ENCODE data around the gene ARHGEF12. TPM values are rescaled to one million over a fixed set of nuclear protein-coding genes. Genes with fewer than 3 reads are reported as not detected.

The ARHGEF12 gene
- total RNA-seq, 1 donor from 2014 or later: 134 TPM

DNA sequence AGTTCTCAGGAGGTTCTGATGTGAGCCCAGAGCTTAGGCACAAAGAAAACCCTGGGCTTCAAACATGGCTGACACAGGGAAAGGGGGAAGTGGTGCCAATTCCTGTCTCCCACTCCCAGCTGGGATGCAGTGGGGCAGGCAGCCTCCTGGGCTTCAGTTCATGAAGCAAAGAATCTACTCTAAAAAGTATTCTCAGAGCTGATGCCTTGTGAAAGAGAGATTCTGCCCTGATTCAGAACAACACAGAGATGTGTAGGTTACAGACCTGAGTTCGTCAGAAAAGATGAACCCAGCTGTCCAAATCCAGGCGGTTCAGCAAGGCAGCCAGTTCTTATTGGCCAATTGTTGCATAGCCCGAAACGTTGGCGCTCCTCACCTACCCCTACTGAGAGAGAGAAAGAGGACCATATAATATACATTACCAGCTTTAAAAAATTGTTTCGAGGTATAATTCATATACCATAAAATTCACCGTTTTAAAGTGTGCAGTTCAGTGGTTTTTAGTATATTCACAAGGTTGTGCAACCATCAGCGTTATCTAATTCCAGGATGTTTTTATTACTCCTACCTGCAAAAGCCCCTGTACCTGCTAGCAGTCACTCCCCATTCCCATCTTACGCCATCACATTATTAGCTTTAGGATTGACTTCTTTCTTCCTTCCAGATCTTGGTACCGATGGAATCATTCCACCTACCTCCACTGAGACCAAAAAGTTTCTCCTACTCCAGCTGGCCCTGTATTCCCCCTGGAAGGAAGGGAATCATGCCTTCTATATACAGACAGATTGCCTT is 18.3 kb upstream of the ARHGEF12 start:
- DNase-seq (ENCODE audit: low read depth in 2 of 2): no peak

DNA sequence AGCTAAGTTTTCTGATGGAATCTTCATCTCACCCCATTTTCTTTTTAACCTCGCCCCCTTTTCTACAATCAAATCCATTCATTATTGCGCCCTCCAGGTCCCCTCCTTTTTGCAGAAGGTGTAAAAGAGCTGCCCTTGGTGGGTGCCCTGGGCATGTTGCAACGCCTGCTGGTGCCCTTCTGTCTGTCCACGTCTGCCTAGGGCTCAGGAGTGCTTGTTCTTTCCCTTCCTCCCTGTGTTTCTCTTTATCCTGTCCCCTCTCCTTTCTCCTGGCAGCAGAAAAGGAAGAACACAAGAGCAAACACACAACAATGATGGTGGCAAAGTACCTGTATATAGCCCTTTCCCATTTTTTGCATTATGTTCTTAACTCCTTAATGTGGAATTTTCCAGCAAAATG is 17.3 kb upstream of the ARHGEF12 start:
- no peak for DNase-seq (ENCODE audit: low read depth in 2 of 2)

DNA sequence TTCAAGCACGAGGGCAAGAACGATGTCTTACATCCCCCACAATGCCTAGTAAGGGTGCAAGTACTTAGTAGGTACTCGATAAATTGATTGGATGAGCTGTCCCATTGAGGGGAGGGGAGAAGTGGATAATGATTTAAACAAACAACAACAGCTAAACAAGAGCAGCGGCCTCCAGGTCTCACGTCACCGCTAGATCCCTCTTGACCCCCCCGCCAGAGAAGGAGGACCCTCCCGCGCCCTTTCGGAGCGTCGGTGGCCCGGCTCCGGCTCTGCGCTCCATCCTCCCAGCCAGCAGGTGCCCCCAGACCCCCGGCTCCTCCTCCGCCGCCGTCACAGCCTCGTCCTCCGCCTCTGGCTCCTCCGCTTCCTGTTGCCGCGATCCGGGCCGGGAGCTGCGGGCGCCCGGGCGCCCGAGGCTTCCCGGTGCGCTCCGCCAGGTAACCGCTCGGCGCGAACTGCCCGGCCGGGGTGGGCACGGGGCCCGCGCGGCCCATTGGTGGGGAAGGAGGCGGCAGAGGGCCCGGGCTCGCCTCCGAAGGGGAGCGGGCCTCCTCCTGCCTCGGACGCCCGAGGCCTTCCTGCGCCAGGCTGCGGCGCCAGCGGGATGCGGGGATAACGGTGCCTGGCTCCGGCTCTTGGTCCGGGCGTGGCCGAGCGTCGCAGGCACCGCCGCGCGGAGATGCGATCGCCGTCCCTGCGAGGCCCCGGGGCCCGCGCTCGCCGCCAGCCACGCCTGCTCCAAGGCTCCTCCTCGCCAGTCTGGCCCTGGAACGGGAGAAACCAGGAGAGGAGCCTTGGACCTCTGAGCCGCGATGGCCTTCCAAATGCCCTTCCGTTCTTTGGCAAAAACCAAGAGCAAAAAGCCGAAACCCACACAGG is 11.0 kb upstream of the ARHGEF12 start, which contains the start of gene TLCD5:
Gene TLCD5, plus strand, starts transcription at position 368 of the 879 bp plus-strand sequence. CDS start 2,143 bp downstream, outside the sequence.
- DNase-seq (ENCODE audit: low read depth in 2 of 2): peak; percentile 72 to 78

DNA sequence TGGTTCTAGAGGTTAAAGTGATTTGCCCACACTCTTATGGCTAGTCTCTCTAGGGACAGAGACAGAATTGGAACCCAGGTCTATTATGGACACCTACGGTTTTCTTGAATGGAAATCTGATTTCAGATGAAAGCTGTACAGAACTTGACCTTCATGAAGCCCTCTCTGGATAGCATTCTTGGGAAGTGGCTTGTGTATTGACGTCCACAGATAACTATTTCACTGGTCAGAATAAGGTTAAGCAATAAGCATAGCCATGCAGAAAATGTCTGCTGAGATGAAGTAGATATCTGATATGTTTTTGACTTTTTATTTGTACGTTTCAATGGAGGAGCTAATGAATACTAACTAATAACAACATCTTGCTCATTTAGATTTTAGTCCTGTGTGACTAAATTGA is 10.0 kb upstream of the ARHGEF12 start:
- no peak for DNase-seq (ENCODE audit: low read depth in 2 of 2)

DNA sequence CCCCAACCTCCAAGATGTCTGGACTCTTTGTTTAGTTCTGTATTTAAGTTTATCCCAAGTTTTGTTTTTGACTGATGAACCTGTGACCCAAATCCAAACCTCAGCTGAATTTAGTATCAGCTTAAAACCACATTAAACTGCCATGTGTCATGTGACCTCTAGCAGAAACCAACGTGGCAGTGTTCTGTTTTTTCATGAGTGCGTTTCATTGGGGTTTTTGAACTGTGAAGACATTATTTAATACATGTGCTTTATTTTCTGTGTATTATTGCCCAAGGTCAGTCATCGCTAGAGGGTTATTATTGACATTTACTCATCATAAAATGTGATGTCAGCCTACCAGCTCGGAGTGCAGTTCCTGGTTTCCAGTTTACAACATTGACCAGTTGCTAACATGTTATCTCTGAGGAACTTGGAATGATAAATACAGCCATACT is 9.3 kb upstream of the ARHGEF12 start:
- no peak for DNase-seq (ENCODE audit: low read depth in 2 of 2)

DNA sequence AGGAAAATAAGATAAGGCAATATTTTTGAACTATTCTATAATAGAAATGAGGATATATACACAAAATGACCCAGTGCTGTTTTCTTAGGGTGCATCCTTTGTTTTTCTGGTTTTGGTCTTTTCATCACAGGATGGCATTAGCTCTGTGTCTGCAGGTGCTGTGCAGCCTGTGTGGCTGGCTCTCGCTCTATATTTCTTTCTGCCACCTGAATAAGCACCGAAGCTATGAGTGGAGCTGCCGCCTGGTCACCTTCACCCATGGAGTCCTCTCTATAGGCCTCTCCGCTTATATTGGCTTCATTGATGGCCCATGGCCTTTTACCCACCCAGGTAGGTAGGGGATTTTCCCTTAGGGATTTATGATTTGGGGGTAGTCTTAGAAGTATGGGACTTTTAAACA is 8.9 kb upstream of the ARHGEF12 start:
- DNase-seq (ENCODE audit: low read depth in 2 of 2): no peak

DNA sequence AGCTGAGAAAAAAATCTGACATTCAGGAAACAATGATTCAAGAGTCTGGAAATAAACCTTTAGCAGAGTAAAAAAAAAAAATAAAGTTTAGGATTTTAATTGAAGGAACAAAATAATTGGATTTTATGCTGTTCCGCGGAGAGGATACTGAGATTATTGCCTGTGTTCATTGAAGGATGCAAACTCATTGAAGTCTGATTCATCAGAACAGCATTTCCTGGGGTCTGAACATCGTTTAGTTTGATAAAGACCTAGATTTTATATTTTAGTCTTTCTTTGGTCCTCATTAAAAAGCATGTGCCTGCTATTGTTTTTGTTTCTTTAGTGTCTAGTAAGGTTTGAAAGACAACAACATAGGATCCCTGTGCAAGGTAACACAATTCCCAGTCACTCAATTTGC is 6.7 kb upstream of the ARHGEF12 start:
- peak in 1 of 2 donors; percentile 20 for DNase-seq (ENCODE audit: low read depth in 2 of 2)

DNA sequence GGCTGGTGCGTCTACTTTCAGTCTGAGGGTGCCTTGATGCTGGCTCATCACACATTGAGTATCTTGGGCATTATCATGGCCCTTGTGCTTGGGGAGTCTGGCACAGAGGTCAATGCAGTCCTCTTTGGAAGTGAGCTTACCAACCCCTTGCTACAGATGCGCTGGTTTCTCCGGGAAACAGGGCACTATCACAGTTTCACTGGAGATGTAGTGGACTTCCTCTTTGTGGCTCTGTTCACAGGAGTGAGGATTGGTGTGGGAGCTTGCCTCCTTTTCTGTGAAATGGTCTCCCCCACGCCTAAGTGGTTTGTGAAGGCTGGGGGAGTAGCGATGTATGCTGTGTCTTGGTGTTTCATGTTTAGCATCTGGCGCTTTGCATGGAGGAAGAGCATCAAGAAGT is 6.2 kb upstream of the ARHGEF12 start:
- no peak for DNase-seq (ENCODE audit: low read depth in 2 of 2)

DNA sequence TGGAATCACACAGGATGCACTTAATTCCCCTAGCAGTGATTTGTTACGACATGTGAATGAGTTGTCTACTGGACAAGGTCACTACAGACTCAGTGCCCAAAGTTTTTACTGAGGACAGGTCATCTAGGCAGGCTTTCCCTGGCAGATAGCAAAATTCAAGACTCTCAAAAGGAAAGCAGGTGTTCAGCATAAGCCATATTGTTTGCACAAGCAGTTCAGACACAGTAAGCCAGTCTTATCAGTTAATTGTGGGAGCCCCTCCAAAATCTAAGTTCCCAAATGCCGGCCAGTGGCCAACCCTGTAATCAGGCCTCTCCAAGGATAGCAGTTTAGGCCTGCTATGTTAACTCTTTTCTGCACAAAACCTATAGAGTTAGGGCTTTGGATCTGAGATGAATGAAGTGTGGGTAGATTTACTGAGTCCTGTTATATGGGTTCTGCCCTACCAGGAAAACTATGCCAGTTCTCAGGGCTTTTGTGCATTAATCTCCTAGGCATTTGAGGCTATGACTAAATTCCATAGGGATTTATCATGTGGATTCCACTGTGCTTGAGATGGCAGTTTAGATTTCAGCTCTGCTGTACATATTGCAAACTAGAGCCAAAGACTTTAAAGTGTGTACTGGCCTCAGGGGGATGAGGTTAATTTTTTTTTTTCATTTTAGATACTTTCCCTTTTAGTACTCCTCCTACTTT is 4.8 kb upstream of the ARHGEF12 start:
- peak in 1 of 2 donors; percentile 48 for DNase-seq (ENCODE audit: low read depth in 2 of 2)

DNA sequence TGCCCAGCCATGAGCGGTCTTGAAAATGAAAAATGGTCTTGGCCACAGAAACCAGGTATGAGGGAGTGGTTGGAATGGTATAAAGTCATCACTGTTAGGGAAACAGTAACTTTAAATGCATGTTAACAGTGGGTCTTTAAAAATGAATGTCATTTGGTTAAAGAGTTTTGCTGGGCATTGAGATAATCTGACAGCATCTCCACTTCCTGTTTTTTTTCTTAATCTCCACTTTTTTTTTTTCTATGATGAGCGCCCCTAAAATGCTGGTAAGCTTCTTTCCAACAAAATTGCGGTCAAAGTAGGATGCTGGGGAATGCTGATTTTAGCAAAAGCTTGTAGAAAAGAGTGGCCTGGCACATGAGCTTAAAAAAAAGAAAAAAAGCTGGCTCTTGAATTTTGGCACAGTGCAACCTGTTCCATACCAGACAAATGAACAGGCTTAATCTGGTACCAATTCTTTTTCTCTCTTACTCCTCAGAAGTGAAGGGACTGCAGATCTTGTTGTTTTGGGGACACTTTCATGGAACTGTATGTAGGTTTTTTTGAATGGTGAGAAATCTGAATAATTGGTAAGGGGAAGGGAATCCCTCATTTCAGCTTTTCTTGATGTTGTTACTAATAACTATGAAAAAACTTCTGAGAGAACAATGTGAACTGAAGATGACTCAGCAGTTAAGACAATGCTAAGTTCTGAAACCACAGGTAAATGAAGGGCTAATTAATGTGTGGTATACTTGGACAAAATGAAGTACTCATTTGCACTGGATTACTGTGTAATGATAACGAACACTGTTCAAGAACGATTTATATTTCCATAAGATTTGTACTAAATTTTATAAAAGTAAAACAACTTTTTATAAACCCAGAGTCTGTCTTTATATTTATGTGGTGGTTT is 3.1 kb upstream of the ARHGEF12 start:
- peak in 1 of 2 donors; percentile 42 for DNase-seq (ENCODE audit: low read depth in 2 of 2)

DNA sequence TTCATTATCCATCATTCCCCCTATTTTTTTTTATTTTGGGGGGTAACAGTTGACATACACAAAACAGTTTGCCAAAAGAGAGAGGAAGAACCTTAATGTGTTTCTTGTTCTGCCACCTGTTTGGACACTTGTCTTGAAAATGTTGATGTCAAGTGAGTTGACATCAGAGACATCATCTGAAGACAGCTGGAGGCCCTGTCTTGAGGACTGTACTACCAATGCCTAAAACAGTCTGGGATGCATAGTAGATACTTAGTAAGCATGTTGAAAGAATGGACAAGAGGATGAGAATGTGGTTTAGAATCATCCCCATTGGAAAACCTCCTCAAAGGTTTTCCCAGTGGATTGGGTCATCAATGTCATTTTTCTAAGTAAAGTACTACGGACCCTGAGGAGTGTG is 2.4 kb upstream of the ARHGEF12 start:
- DNase-seq (ENCODE audit: low read depth in 2 of 2): no peak

DNA sequence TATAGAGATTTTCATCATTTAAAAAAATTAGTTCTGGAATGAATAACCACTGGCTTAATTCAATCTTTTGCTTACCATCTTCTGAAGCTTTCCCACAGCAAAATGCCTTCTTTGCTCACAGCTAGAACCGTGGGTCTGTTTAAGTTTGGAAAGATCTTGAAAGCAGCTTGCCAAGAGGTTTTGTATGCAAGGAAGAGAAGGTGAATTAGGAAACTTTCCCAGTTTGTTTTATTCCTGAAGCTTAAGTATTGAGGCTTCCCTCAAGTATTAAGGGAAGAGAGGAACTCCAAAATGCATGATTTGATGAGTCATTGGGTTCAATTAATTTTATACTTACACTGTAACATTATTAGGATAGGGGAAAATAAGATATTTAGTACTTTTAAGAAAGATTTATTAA is 1.9 kb upstream of the ARHGEF12 start:
- DNase-seq (ENCODE audit: low read depth in 2 of 2): no peak

DNA sequence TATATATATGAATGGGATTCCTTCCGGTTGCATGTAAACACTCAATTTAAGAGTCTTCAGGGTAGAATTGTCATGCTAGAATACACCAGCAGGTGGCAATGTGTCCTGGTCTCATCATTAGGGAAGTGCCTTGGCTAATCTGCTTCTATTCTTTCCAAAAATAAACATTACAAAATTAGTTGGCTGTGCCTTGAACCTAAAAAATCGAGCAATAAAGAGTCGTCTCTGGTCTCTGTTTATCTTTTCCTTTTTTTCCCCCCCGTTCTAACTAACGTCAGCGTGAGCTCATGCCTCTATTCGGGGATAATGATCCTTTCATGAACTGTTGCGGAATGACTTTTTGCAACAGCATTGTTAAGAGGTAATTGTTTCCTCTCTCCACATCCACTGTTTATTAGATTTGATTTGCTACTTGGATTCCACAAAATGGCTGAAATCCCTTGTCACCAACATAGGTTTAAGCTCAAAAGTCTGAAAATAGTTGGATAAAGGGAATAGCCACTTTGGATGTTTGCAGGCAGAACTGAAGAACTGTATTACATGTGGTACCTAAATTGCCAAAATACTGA is 1.2 kb upstream of the ARHGEF12 start:
- peak; percentile 85 to 92 for DNase-seq (ENCODE audit: low read depth in 2 of 2)

DNA sequence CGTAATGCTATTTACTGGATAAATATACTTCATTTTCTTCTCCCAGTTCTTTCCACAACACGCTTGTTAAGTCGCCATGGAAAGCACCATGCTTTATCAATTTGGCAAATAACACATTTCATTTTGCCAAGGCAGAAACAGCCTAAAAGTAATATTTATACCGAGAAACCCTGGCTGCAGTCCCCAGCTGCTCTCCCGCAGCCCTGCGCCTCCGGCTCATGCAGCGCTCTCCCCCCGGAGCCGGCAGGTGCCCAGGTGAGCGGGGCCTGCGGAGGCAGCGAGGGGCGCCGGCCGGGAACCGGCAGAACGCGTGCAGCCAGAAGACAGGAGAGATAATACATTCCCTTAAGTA is 681 bp upstream of the ARHGEF12 start:
- peak; percentile 27 to 67 for DNase-seq (ENCODE audit: low read depth in 2 of 2)

DNA sequence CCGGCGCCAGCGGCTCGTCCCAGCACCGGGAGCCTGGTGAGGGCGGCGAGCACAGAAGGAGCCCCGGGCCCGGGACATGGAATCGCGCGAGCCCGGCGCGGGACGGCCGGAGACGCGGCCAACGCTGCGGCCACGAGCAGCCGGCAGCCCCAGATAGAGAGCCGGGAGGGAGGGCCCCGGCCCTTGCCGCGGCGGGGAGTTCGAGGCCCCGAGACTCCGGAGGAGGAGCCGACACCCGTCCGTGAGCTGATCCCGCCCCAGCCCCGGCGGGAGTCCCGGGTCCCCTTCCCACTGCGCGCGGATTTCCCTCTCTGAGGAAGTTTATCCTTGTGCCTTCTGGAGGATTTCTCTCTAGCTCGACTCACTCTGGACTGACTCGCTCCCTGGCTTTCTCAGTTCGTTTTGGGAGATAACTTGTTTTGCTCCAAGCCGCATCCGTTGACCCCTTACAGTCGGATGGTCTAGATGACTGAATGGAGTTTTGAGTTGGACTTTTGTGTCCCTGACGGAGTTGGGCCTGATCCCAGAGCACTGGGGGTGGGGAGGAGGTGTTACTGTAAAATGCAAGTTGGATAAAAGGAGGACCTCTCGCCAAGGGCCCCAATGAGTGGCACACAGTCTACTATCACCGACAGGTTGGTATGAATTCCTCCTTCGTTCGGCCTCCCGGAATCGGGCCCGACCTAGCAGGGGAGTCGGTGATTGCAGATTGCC is 585 bp downstream of the ARHGEF12 start:
- peak; percentile 43 to 53 for DNase-seq (ENCODE audit: low read depth in 2 of 2)

DNA sequence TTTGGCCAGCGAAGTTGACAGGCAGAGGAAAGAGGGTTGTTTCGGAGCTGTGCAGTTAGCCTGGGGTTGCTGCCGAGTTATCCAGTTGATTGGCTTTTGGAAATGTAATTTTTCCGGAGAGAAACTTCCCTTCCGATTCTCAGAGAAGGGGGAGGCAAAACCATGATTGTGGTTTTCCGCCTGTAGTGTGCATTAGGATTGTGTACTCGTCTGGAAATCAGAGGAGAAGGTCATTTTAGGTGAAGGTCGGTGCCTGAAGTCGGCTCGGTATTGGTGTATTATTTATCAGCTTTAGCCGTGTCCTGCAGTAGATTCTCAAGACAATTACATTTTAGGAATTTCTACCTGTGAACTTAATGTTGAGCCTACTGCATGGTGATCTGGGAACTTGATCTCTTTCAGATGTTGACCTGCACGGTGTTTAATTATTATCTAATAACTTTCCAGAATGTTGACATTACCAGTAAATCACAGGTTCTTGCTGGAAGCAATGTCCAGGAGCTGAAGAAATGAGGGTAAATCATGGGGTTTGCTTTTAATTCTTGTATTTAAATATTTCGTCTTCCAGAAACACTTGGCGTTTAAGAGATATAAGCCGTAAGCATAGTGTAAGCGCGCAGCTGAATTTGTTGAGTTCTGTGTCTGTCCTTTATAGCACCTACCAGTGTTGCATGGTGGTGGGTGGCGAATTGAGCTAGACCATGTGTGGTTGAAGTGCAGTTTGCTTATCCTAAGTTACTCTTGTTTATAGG is 1.3 kb downstream of the ARHGEF12 start:
- DNase-seq (ENCODE audit: low read depth in 2 of 2): peak; percentile 50 to 61

DNA sequence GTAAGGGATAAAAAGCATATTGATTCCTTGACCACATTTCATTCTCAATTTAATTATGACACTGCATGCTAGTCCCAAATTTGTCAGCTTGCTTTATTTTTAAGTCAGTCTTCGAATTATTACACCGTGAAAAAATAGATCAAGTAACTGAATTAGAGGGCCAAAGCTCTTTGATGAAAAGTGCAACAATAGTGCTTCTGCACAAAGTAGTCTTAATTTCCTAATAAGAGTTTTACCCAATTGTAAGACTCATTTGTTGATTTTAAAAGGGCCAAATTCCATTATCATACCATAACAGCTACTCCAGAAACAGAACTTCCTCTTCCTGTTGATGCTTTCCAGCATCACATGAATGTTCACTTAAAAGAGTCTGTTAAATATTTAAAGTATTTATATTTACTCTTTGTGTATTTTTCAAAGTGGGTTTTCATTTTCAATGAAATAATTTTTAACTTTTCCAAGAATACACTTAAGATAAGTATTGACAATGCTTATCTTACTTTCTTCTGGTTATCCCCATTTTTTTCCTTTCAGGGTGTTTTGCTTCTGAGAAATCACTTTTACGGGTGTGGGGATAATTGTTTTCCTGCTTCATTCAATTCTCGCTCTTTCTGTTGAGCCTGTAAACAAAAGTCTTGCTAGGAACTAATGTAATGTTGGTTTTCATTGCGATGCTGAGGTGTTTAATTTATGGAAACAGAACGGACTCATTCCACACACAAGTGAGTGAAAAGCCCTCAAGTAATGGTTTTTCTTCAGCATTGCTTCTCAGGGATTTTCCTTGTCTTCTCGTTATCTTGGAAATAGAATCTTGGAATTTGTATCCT is 2.1 kb downstream of the ARHGEF12 start:
- peak; percentile 40 to 63 for DNase-seq (ENCODE audit: low read depth in 2 of 2)

DNA sequence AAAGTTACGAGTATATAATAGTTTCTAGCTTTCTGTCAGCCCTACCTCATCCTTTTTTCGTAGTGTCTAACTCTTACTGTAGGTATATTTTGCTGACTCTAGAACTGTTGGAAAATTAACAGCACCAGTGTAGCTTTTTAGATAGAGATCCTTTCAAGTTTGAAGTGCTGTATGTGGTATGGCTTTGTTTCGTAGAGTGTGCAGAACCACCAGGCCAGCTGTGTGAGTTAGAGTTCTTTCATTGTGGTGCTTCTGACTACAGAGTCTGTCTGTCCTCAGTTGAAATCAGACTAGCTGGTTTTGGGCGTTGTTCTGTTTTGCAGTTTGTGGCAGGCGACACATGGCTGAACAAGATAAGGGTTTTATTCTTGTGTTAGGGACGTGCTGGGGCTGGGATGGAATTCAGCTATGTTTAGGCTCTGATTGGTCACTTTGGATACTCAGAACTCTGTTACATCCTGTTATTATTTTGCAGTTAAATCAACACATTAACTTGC is 3.2 kb downstream of the ARHGEF12 start:
- peak; percentile 49 to 80 for DNase-seq (ENCODE audit: low read depth in 2 of 2)

Measured in lung microvascular endothelial cell (primary cell).